GM23248 (cell line): ENCODE measurements around the gene BCR.

ENCODE experiments used
- EZH2 ChIP-seq: fragments of 200-600 bp; sonication (generic); IDR thresholded peaks from 2 replicates; pipeline ENCODE4 v1.6.1; 2018; ENCODE audit warnings: antibody characterized with exemption, mild to moderate bottlenecking; ENCODE audit not compliant: insufficient read depth, poor library complexity, severe bottlenecking
- EZH2phosphoT487 ChIP-seq: fragments of 200-600 bp; sonication (generic); IDR thresholded peaks from 2 replicates; pipeline ENCODE4 v1.6.1; 2018; ENCODE audit warnings: antibody characterized with exemption, moderate library complexity, mild to moderate bottlenecking, low read depth; ENCODE audit not compliant: insufficient read depth

DNA sequence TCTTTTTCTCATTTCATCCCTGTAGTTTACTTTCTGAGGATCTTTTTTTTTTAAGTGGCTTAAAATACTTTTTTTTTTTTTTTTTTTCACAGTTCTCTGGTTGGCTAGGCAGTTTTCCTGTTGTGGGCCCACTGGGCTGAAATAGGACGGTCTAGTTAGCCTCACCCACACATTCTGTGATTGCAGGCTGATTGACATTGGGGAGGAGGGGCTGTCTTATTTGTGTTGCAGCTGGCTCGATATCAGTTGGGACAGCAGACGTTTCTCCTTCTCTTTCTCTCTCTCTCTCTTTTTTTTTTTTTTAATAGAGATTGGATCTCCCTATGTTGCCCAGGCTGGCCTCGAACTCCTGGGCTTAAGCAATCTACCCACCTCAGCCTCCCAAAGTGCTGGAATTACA, 6.9 kb downstream of the BCR start:
- TF ChIP-seq EZH2phosphoT487: no peak
- no peak for TF ChIP-seq EZH2
